Activated naive CD8-positive, alpha-beta T cell treated with anti-CD3 and anti-CD28 coated beads, Interleukin-2, amount 10 ng/mL, durations not matched to agents 7 days and 5 days (primary cell): ENCODE measurements around the gene DDX10. TPM values are rescaled to one million over a fixed set of nuclear protein-coding genes. Genes with fewer than 3 reads are reported as not detected.

Experiments
- ATAC-seq: fragments of 150-1000 bp; cut with Tn5 transposase; one replicate; pipeline ENCODE4 v1.10.0; 2021; ENCODE audit warnings: low read depth, moderate library complexity
- POLR2A ChIA-PET: fragments of 350-600 bp; sonication (Branson Sonifier 250); formaldehyde crosslinking; loops from one replicate; lab custom pipeline; 2021; ENCODE audit warnings: antibody characterized with exemption; lab: Charles Lee
- DNase-seq: peaks from one replicate; pipeline ENCODE4 v3.0.0; 2021
- H3K27ac Mint-ChIP-seq: one replicate; pipeline ENCODE4 v1.8.0; 2022; ENCODE audit warnings: mild to moderate bottlenecking, mixed read lengths
- H3K27me3 Mint-ChIP-seq: one replicate; pipeline ENCODE4 v1.8.0; 2022; ENCODE audit warnings: mild to moderate bottlenecking, moderate library complexity, mixed read lengths
- H3K36me3 Mint-ChIP-seq: one replicate; pipeline ENCODE4 v1.8.0; 2021; ENCODE audit warnings: mild to moderate bottlenecking, mixed read lengths
- H3K4me1 Mint-ChIP-seq: one replicate; pipeline ENCODE4 v1.8.0; 2021; ENCODE audit warnings: mixed read lengths
- H3K4me3 Mint-ChIP-seq: one replicate; pipeline ENCODE4 v1.8.0; 2022; ENCODE audit warnings: mild to moderate bottlenecking, moderate library complexity, mixed read lengths
- H3K9me3 Mint-ChIP-seq: one replicate; pipeline ENCODE4 v1.8.0; 2021; ENCODE audit warnings: mixed read lengths
- total RNA-seq, 2 experiments: library from RNA; stranded (reverse); gene quantifications; one replicate each; pipeline ENCODE4 v1.2.3, GENCODE V29; 2021

Gene DDX10
- total RNA-seq, 2 experiments from 2014 or later = 22.0 to 24.7 TPM

DNA sequence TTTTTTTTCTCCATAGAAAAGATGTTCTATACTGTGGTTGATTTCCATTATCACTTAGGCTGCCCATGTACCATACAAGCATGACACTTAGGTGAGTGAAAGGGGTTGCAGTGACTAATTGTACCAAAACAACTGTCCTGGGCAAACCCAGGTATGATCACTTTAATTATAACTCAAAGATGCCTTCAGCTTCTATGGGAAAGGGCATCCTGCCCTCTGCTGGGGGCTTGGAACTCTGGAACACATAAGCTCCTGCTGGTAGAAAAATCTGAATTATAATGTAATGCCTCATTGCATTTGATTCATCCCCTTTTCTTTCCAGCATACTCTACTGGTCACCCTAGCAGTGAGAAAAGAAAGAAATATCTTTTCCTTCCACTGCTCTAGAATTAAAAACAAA lies 206.3 kb downstream of the DDX10 start:
- Mint-ChIP-seq H3K27ac (no peak overlapping the region), H3K27me3 (no peaks in the 10 kb centered on the region), H3K9me3 (no peaks in the 10 kb centered on the region), H3K4me3 (no peak overlapping the region), H3K4me1 (peaks cover 25% of the 10 kb centered on the region), H3K36me3 (peaks cover 3% of the 10 kb centered on the region)
- DNase-seq (peak; percentile 39), ATAC-seq (peak; percentile 60)
- POLR2A ChIA-PET = interaction anchor here (1.2 kb wide), 1 partner anchor 16 kb away, joined by 3 read pairs; no protein-coding TSS in a partner anchor

DNA sequence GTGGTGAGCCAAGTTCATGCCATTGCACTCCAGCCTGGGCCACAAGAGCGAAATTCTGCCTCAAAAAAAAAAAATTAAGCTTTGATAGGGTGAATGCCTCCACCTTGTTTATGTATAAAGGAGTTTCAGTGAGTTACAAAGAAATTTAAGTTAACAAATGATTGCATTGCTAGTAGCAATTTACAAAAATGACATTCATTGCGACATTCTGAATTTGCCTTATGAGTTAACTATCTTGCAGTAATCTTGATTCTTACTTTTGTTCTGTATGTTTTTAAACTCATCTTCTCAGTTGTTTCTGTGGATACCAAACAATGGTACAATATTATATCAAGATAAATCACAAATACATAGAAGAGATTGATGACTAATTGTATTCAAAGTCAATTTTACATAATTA lies 207.0 kb downstream of the DDX10 start:
- Mint-ChIP-seq H3K9me3 (no peaks in the 10 kb centered on the region), H3K4me3 (no peak overlapping the region), H3K27me3 (no peaks in the 10 kb centered on the region), H3K36me3 (peaks cover 4% of the 10 kb centered on the region), H3K4me1 (peaks cover 24% of the 10 kb centered on the region), H3K27ac (no peak overlapping the region)
- POLR2A ChIA-PET = no interaction called here
- DNase-seq = no peak
- ATAC-seq = no peak

DNA sequence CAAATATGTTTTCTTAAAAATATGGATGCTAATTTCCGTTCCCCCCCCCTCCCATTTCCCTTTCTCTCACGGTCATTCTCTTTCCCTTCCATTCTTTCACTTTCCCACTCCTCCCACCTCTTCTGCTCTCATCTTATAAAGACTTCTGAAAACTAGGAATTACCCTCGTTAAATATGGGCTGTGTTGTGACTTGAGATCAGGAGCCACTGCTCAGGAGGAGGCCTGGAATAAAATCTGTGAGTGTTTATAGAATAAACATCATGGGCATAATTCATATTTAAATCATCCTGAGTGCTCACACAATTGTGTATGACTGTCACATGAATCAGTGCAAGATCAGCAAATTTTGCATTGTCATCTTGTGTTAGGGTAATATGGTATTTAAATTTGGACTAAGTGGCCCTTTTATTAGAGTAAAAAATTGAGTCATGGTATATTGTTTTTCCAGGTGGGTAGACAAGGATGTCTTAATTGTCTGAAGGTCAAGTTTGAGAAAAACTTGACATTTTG lies 208.0 kb downstream of the DDX10 start:
- Mint-ChIP-seq H3K36me3 (peaks cover 6% of the 10 kb centered on the region), H3K9me3 (peaks cover 1% of the 10 kb centered on the region), H3K27ac (no peak overlapping the region), H3K4me1 (peaks cover 24% of the 10 kb centered on the region), H3K27me3 (no peaks in the 10 kb centered on the region), H3K4me3 (no peak overlapping the region)
- POLR2A ChIA-PET = no interaction called here
- no peak for ATAC-seq
- DNase-seq = no peak

DNA sequence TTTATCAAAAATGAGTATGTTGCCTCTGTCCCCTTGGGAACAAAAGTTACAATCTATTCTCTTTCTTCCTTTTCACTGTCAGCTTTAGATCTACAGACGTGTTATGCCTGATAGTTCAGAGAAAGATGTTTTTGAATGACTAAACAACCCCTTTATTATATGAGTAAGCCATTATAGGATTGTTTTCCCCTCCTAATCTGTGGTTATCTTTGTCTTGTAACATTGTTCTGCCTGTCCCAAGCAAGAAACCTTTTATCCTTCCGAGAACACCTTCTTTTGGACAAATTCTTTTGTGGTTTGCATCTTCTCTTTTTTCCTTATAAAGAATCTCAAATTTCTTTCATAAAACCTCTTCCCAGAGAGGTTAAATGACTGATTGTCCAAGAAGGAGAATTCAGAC lies 208.4 kb downstream of the DDX10 start:
- Mint-ChIP-seq H3K27me3 (no peaks in the 10 kb centered on the region), H3K4me1 (peaks cover 24% of the 10 kb centered on the region), H3K4me3 (no peak overlapping the region), H3K36me3 (peaks cover 5% of the 10 kb centered on the region), H3K9me3 (peaks cover 1% of the 10 kb centered on the region), H3K27ac (no peak overlapping the region)
- DNase-seq (no peak), ATAC-seq (no peak)
- POLR2A ChIA-PET = no interaction called here

DNA sequence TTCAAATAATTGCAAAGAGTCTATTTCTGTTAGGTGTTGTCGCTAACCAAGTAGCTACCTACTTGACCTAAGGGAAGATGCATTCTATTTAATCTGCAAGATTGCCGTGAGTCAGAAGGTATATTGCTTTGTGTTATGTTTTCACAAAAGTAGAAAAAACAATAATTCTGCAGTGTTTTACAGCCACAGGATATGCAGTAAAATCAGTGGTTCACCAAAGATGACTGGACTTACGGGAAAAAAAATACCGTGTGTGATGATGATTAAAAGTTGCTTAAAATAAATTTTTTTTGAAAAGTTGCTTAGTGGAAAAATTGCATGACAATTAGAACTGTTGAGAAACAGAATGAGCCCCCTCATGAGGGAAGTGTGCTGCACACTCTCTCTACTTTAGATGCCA lies 209.1 kb downstream of the DDX10 start:
- DNase-seq = no peak
- Mint-ChIP-seq H3K36me3 (peaks cover 7% of the 10 kb centered on the region), H3K9me3 (peaks cover 1% of the 10 kb centered on the region), H3K4me3 (no peak overlapping the region), H3K4me1 (peaks cover 23% of the 10 kb centered on the region), H3K27ac (no peak overlapping the region), H3K27me3 (no peaks in the 10 kb centered on the region)
- no peak for ATAC-seq
- POLR2A ChIA-PET = no interaction called here

DNA sequence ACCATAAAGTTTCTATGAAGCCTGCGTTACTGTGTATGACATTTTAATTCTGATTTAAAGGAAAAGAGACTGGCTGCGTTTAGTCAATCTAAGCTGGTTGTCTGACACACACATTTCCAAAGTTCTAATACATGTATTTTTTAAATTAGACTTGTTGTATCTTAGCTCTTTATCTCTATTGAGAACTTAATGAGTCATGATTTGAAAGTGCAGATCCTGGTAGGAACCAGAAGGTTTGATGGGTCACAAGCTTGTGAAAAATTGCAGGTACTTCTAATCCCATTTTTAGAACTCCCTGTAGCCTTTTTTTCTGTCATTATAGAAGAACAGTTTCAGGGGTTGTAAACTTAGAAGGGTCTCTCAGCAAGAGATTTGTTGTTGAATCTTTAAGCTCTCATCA lies 210.3 kb downstream of the DDX10 start:
- Mint-ChIP-seq H3K27ac (no peak overlapping the region), H3K9me3 (peaks cover 1% of the 10 kb centered on the region), H3K36me3 (peaks cover 7% of the 10 kb centered on the region), H3K4me1 (peaks cover 23% of the 10 kb centered on the region), H3K4me3 (no peak overlapping the region), H3K27me3 (no peaks in the 10 kb centered on the region)
- POLR2A ChIA-PET = interaction anchor here (1.2 kb wide), 1 partner anchor 11 kb away, joined by 3 read pairs; no protein-coding TSS in a partner anchor
- ATAC-seq (no peak), DNase-seq (no peak)

DNA sequence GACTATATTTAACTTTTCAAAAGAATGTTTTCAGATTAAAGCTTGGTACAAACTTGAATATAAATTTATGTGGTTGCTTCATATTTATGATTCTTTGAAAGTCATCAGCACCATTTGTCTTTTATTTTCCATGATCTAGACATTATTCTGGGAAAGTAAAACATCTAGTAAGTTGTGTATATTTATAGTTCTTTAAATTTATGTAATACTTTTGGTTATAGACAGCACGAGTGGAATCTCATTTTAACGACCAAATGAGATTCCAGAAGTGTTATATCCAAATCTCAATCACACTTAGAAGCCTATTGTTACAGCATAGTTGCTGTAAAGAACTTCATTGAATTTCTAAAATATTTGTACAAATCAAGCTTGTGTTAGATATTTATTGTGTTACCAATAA lies 212.3 kb downstream of the DDX10 start:
- no peak for ATAC-seq
- no peak overlapping the region for H3K27ac Mint-ChIP-seq
- H3K4me1 Mint-ChIP-seq = peaks cover 18% of the 10 kb centered on the region
- no peaks in the 10 kb centered on the region for H3K27me3 Mint-ChIP-seq
- POLR2A ChIA-PET = no interaction called here
- H3K9me3 Mint-ChIP-seq = peaks cover 1% of the 10 kb centered on the region
- peaks cover 7% of the 10 kb centered on the region for H3K36me3 Mint-ChIP-seq
- no peak for DNase-seq
- no peak overlapping the region for H3K4me3 Mint-ChIP-seq

DNA sequence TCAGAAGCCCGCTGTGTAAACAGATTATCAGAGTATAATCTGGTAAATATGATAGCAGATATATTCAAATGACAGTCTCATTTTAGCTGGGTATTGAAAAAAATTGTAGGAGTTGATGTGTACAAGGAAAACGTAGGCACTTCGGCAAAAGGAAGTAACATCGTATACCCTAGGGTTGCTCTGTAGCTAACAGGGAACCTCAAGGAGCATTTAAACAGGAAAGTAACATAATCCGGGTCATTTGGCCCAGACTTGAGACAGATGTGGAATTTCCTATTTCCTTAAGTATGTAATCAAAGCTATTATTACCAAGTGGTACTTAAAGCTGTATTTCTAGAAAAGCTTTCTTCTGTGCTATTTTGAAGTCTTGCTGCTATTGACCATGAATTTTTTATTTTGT lies 215.6 kb downstream of the DDX10 start:
- H3K4me3 Mint-ChIP-seq = no peak overlapping the region
- no peak for DNase-seq
- no peaks in the 10 kb centered on the region for H3K27me3 Mint-ChIP-seq
- H3K9me3 Mint-ChIP-seq = peaks cover 1% of the 10 kb centered on the region
- peaks cover 7% of the 10 kb centered on the region for H3K36me3 Mint-ChIP-seq
- peaks cover 7% of the 10 kb centered on the region for H3K4me1 Mint-ChIP-seq
- no peak overlapping the region for H3K27ac Mint-ChIP-seq
- ATAC-seq = no peak
- POLR2A ChIA-PET = no interaction called here

DNA sequence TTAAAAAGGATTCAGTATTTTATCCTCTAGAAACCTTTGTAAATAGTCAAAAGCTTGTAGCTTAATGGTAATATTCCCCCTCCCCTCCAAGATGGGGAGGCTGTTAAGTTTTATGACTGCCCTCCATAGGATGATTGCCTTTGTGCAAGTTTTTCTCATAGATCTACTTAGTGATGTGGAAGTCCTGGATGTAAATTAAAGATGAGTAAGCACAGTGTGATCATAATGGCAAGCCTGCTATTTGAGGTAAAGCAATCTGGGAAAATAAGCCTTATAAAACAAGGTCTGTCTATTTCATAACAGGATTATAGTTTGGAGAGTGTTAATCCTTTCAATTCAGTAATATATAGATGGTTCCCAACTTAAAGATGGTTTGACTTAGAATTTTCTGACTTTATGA lies 216.3 kb downstream of the DDX10 start:
- DNase-seq (no peak), ATAC-seq (no peak)
- Mint-ChIP-seq H3K4me1 (peaks cover under 1% of the 10 kb centered on the region), H3K27me3 (no peaks in the 10 kb centered on the region), H3K4me3 (no peak overlapping the region), H3K36me3 (peaks cover 6% of the 10 kb centered on the region), H3K27ac (no peak overlapping the region), H3K9me3 (peaks cover 1% of the 10 kb centered on the region)
- POLR2A ChIA-PET = no interaction called here

DNA sequence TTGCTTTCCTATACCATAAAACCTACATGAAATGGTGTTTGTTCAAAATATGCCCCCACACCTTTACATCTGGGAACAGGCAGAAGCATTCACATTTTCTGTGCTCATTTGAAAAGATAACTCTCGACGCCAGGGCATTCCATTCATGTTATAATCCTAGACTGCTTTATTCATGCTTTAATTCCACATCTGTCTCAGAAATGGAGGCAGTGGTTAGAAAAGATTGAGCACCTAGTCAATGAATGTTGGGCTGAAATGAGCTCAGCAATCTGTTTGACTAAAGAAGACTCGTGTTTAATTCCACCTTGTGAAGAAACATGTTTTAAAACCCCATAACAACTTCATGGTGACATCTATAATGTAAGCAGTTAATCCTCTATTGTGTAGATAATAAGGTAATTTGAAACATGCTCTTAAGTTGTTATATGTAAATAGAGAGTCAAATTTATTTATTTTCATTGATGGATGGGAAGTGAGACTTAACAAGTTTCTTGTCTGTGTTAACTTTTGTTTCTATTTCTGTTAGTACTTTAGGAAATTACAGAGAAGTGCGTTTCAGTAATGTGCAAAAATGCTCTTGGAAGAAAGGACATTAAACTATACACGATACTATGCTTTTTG lies 217.5 kb downstream of the DDX10 start:
- ATAC-seq = no peak

DNA sequence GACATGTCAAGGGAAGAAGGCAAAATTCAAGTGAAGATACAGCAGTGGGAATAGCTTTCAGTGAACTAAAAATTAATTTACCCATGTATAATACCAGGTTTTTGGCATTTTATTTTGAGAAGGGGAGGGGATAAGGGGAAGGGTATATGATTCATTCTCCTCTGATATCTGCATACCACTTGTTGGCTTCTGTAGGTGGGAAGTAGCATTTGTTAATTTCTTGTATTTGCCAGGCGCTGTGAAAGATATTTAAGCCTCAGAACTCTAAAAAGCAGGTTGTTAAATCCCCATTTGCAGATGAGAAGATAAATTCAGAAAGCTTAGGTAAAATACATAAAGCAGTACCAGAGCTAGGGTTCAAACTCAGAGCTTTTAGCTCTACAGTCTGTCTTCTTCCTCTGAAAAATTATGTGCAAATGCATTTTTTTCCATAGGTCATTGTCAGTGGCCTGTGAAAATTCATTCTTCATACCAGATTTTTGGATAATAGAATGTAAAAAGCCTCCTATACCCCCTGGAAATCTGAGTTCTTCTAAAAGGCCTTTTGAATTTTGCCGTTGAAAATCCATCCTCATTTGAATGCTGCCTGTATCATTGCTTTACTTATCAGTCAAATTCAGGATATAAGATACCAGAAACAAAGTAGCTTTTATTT lies 221.3 kb downstream of the DDX10 start:
- no peaks in the 10 kb centered on the region for H3K27me3 Mint-ChIP-seq
- no peak overlapping the region for H3K27ac Mint-ChIP-seq
- H3K4me3 Mint-ChIP-seq = no peak overlapping the region
- ATAC-seq (no peak), DNase-seq (no peak)
- peaks cover 7% of the 10 kb centered on the region for H3K4me1 Mint-ChIP-seq
- POLR2A ChIA-PET = interaction anchor here (0.9 kb wide), 1 partner anchor 11 kb away, joined by 3 read pairs; no protein-coding TSS in a partner anchor
- no peaks in the 10 kb centered on the region for H3K9me3 Mint-ChIP-seq
- no peaks in the 10 kb centered on the region for H3K36me3 Mint-ChIP-seq

More for the DNA sequence above, 217.5 kb downstream of the DDX10 start:
- Mint-ChIP-seq H3K4me1 (peaks cover 2% of the 10 kb centered on the region), H3K27me3 (no peaks in the 10 kb centered on the region), H3K9me3 (no peaks in the 10 kb centered on the region), H3K36me3 (peaks cover 4% of the 10 kb centered on the region), H3K4me3 (no peak overlapping the region), H3K27ac (no peak overlapping the region)
- POLR2A ChIA-PET = no interaction called here
- no peak for DNase-seq

DNA sequence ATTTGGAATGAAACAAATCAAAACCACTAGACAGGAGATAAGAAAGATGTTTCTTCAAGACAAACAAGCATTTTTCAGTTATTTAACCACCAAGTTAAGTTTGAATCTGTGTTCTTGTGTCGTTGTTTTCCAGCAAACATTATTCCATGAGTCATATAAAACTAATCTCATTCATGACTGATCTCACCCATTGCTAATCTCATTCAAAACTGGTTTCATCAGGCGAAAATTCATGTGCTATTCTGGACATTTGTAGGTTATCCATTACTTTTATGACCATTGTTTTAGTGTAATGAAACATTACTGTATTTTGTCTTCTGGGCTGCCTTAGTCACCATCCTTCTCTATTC lies 221.8 kb downstream of the DDX10 start:
- Mint-ChIP-seq H3K4me3 (no peak overlapping the region), H3K36me3 (no peaks in the 10 kb centered on the region), H3K27ac (no peak overlapping the region), H3K27me3 (no peaks in the 10 kb centered on the region), H3K4me1 (peaks cover 7% of the 10 kb centered on the region), H3K9me3 (no peaks in the 10 kb centered on the region)
- POLR2A ChIA-PET = no interaction called here
- ATAC-seq = no peak
- DNase-seq = no peak

DNA sequence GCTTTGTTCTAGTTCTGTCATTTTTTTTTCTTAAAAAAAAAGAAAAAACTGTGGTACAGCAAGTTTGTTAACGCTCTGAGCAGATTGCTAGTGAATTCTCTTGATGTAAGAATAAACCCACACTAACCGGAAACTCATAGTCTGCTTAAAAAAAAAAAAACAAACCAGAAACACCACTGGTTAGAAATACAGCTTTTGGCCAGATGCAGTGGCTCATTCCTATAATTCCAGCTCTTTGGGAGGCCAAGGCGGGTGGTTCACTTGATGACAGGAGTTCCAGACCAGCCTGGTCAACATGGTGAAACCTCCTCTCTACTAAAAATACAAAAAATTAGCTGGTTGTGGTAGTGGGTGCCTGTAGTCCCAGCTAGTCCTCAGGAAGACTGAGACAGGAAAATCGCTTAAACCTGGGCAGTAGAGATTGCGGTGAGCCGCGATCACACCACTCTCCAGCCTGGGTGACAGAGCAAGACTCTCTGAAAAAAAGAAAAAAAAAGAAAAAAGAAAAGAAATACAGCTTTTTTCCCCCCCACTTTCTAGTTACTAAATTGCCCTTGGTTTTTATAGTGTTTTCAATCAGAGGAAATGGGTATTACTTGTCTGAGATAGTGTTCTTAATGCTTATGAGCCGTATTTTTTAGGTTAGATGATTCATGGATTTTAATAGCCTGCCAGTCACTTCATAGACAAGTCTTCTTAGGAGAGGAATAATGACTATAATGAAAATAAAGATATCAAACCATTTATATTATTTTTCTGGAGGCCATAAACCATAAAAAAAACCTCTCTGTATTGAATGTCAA lies 222.8 kb downstream of the DDX10 start:
- Mint-ChIP-seq H3K4me1 (peaks cover 7% of the 10 kb centered on the region), H3K36me3 (no peaks in the 10 kb centered on the region), H3K27me3 (no peaks in the 10 kb centered on the region), H3K4me3 (peak overlapping the region; percentile 58), H3K9me3 (no peaks in the 10 kb centered on the region), H3K27ac (peak overlapping the region; percentile 62)
- POLR2A ChIA-PET = interaction anchor here (0.7 to 1.0 kb wide), 2 partner anchors 17 to 33 kb away, joined by 3 read pairs; no protein-coding TSS in a partner anchor
- ATAC-seq = peak; percentile 66
- peak; percentile 32 for DNase-seq
